ENCODE data around the gene SCML1. TPM values are rescaled to one million over a fixed set of nuclear protein-coding genes. Genes with fewer than 3 reads are reported as not detected.

The SCML1 gene
- total and polyA plus RNA-seq, 10 of the 15 experiments (the other 5 are each of a cell fraction or from before 2014, with no cell fraction given): 0.62 to 48.3 (median 1.6) TPM

DNA sequence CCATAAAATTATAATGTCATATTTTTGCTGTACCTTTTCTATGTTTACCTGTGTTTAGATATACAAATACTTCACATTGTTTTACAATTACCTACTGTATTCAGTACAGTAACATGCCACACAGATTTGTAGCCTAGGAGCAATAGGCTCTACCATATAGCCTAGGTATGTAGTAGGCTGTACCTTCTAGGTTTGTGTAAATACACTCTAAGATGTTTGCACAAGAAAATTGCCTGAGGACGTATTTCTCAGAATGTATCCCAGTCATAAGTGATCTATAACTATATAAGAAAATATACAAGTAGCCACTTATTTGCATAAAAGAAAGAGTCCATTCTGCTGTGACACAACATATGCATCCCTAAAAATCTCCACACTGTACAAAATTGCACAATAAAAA, 36.3 kb upstream of the SCML1 start (continued):
- TF ChIP-seq, protein P1, sequence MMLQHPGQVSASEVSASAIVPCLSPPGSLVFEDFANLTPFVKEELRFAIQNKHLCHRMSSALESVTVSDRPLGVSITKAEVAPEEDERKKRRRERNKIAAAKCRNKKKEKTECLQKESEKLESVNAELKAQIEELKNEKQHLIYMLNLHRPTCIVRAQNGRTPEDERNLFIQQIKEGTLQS (IDR thresholded peaks at IDR 0.05; ENCODE audit: borderline replicate concordance, extremely low read depth, low read depth, low read length): no peak
- TF ChIP-seq EED (IDR thresholded peaks at IDR 0.05; ENCODE audit: low read depth) (no peak), STAT1 (conservative IDR thresholded peaks at IDR 0.05) (no peak)

DNA sequence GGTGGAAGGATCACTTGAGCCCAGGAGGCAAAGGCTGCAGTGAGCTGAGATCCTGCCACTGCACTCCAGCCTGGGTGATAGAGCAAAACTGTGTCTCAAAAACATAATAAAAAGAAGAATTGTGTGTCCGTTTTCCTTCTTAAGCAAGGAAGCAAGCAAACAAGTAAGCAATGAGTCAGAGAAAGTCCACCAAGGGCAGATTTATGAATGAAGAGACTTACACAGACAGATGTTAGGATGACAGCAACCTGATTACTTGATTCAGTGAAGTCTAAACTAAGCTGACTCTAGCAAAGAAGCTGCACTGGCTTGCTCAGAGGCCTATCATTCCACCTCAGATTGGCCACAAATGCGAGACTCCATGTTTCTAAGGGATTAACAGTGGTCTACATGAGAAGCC, 34.1 kb upstream of the SCML1 start:
- 0% methylated on average over 2 of the region's 2 CpGs for WGBS (ENCODE audit: insufficient coverage, insufficient replicate concordance, low lambda C conversion rate, missing lambda C conversion rate)
- intact Hi-C loops (cut with micrococcal nuclease; ENCODE audit: unreplicated experiment): no loop called here
- no peaks in the 10 kb centered on the region for H3K4me1 ChIP-seq (ENCODE audit: control insufficient read depth, insufficient read depth, low read length)
- FAIRE-seq (no peak), ATAC-seq (no peak), DNase-seq (ENCODE audit: low read depth, low spot score) (no peak)
- no peaks in the 10 kb centered on the region for H3K27me3 ChIP-seq (replicated peaks in 1 of 2; ENCODE audit: control insufficient read depth in 2 of 2, insufficient read depth in 2 of 2, low read length in 1 of 2)
- H3K9ac ChIP-seq (ENCODE audit: control insufficient read depth, insufficient read depth, low read length): no peak overlapping the region
- H4K20me1 ChIP-seq (ENCODE audit: control insufficient read depth, insufficient read depth): no peaks in the 10 kb centered on the region
- in situ Hi-C loops (cut with MboI): no loop called here
- no peak overlapping the region for H3K27ac ChIP-seq (ENCODE audit: control insufficient read depth, insufficient read depth)
- no peak overlapping the region for H3K4me2 ChIP-seq (ENCODE audit: control insufficient read depth, insufficient read depth)
- ChIA-PET SMC1A (ENCODE audit: uncharacterized antibody, unreplicated experiment) (no interaction called here), RAD21 (ENCODE audit: unreplicated experiment) (no interaction called here), POLR2A (no interaction called here), CTCF (no interaction called here)
- no peaks in the 10 kb centered on the region for H3K36me3 ChIP-seq (ENCODE audit: control insufficient read depth in 2 of 2, insufficient read depth in 2 of 2, low read length in 1 of 2)
- H2AFZ ChIP-seq (ENCODE audit: control insufficient read depth, low read depth, low read length): no peak overlapping the region
- BruUV-seq (replicated peaks): no TSS peak
- no peak overlapping the region for H3K4me3 ChIP-seq
- no peaks in the 10 kb centered on the region for H3K79me2 ChIP-seq (ENCODE audit: control insufficient read depth, insufficient read depth, low read length)
- no peaks in the 10 kb centered on the region for H3K9me3 ChIP-seq (replicated peaks; ENCODE audit: control insufficient read depth, insufficient read depth, low read length)
- TF ChIP-seq NBN (IDR thresholded peaks at IDR 0.05) (no peak), BHLHE40 (IDR thresholded peaks at IDR 0.05; ENCODE audit: borderline replicate concordance in 1 of 2, low read depth in 2 of 2, low read length in 1 of 2) (no peak), CREM (IDR thresholded peaks at IDR 0.05; ENCODE audit: low read depth) (no peak), YY1 (IDR thresholded peaks at IDR 0.05; ENCODE audit: low read depth, low read length) (no peak), ZNF274 (IDR thresholded peaks at IDR 0.05; ENCODE audit: insufficient read depth, insufficient read length) (no peak), EZH2 (IDR thresholded peaks at IDR 0.05; ENCODE audit: borderline replicate concordance, control insufficient read depth, low read depth, low read length) (no peak)
- TF ChIP-seq, protein P2, sequence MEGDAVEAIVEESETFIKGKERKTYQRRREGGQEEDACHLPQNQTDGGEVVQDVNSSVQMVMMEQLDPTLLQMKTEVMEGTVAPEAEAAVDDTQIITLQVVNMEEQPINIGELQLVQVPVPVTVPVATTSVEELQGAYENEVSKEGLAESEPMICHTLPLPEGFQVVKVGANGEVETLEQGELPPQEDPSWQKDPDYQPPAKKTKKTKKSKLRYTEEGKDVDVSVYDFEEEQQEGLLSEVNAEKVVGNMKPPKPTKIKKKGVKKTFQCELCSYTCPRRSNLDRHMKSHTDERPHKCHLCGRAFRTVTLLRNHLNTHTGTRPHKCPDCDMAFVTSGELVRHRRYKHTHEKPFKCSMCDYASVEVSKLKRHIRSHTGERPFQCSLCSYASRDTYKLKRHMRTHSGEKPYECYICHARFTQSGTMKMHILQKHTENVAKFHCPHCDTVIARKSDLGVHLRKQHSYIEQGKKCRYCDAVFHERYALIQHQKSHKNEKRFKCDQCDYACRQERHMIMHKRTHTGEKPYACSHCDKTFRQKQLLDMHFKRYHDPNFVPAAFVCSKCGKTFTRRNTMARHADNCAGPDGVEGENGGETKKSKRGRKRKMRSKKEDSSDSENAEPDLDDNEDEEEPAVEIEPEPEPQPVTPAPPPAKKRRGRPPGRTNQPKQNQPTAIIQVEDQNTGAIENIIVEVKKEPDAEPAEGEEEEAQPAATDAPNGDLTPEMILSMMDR (IDR thresholded peaks at IDR 0.05 in 2 of 3, conservative IDR thresholded peaks at IDR 0.05 in 1 of 3; ENCODE audit: control insufficient read depth in 2 of 3, extremely low read depth in 1 of 3, insufficient read depth in 1 of 3, low read depth in 3 of 3, low read length in 3 of 3): no peak
- TF ChIP-seq, protein P1 (IDR thresholded peaks at IDR 0.05; ENCODE audit: borderline replicate concordance, extremely low read depth, low read depth, low read length): no peak
- TF ChIP-seq, protein P3, sequence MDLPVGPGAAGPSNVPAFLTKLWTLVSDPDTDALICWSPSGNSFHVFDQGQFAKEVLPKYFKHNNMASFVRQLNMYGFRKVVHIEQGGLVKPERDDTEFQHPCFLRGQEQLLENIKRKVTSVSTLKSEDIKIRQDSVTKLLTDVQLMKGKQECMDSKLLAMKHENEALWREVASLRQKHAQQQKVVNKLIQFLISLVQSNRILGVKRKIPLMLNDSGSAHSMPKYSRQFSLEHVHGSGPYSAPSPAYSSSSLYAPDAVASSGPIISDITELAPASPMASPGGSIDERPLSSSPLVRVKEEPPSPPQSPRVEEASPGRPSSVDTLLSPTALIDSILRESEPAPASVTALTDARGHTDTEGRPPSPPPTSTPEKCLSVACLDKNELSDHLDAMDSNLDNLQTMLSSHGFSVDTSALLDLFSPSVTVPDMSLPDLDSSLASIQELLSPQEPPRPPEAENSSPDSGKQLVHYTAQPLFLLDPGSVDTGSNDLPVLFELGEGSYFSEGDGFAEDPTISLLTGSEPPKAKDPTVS (IDR thresholded peaks at IDR 0.05; ENCODE audit: low read depth, low read length): no peak
- TF ChIP-seq, protein P4, sequence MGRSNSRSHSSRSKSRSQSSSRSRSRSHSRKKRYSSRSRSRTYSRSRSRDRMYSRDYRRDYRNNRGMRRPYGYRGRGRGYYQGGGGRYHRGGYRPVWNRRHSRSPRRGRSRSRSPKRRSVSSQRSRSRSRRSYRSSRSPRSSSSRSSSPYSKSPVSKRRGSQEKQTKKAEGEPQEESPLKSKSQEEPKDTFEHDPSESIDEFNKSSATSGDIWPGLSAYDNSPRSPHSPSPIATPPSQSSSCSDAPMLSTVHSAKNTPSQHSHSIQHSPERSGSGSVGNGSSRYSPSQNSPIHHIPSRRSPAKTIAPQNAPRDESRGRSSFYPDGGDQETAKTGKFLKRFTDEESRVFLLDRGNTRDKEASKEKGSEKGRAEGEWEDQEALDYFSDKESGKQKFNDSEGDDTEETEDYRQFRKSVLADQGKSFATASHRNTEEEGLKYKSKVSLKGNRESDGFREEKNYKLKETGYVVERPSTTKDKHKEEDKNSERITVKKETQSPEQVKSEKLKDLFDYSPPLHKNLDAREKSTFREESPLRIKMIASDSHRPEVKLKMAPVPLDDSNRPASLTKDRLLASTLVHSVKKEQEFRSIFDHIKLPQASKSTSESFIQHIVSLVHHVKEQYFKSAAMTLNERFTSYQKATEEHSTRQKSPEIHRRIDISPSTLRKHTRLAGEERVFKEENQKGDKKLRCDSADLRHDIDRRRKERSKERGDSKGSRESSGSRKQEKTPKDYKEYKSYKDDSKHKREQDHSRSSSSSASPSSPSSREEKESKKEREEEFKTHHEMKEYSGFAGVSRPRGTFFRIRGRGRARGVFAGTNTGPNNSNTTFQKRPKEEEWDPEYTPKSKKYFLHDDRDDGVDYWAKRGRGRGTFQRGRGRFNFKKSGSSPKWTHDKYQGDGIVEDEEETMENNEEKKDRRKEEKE (IDR thresholded peaks at IDR 0.05): no peak
- TF ChIP-seq, protein P5, sequence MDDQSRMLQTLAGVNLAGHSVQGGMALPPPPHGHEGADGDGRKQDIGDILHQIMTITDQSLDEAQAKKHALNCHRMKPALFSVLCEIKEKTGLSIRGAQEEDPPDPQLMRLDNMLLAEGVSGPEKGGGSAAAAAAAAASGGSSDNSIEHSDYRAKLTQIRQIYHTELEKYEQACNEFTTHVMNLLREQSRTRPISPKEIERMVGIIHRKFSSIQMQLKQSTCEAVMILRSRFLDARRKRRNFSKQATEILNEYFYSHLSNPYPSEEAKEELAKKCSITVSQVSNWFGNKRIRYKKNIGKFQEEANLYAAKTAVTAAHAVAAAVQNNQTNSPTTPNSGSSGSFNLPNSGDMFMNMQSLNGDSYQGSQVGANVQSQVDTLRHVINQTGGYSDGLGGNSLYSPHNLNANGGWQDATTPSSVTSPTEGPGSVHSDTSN (IDR thresholded peaks at IDR 0.05; ENCODE audit: insufficient replicate concordance, low read depth, low read length): no peak
